ENCODE results near the gene PSMB5.

DNA sequence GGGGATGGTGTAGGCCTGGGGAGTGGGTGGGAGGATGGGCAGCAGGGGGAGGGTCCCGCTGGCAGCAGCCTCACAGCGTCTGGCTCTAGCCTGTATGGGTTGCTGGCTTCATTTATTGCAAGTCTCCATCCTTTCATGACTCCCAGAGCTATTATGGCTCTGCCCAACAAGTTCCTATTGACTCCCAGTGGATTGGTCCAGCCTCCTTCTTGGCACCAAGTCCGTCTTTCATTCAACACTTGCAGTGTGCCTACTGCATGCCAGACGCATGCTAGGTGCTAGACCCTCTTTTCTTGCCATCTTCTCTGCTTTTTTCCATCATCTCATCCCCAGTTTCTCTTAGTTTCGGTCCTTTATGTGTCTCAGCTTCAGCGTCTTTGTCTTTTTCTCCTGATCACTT, 8.4 kb upstream of the PSMB5 start:
- TF ChIP-seq POLR2A (IDR thresholded peaks at IDR 0.05; ENCODE audit: low read depth) (no peak), POLR2AphosphoS5 (IDR thresholded peaks at IDR 0.05) (no peak)
- TF ChIP-seq, protein P1, sequence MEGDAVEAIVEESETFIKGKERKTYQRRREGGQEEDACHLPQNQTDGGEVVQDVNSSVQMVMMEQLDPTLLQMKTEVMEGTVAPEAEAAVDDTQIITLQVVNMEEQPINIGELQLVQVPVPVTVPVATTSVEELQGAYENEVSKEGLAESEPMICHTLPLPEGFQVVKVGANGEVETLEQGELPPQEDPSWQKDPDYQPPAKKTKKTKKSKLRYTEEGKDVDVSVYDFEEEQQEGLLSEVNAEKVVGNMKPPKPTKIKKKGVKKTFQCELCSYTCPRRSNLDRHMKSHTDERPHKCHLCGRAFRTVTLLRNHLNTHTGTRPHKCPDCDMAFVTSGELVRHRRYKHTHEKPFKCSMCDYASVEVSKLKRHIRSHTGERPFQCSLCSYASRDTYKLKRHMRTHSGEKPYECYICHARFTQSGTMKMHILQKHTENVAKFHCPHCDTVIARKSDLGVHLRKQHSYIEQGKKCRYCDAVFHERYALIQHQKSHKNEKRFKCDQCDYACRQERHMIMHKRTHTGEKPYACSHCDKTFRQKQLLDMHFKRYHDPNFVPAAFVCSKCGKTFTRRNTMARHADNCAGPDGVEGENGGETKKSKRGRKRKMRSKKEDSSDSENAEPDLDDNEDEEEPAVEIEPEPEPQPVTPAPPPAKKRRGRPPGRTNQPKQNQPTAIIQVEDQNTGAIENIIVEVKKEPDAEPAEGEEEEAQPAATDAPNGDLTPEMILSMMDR (IDR thresholded peaks at IDR 0.05), result no peak

Data from esophagus muscularis mucosa (tissue), 3 donors.